ENCODE data around the gene BRSK2. TPM values are rescaled to one million over a fixed set of nuclear protein-coding genes. Genes with fewer than 3 reads are reported as not detected.

BRSK2 gene
- total RNA-seq, 1 donor from 2014 or later = 0.06 TPM

DNA sequence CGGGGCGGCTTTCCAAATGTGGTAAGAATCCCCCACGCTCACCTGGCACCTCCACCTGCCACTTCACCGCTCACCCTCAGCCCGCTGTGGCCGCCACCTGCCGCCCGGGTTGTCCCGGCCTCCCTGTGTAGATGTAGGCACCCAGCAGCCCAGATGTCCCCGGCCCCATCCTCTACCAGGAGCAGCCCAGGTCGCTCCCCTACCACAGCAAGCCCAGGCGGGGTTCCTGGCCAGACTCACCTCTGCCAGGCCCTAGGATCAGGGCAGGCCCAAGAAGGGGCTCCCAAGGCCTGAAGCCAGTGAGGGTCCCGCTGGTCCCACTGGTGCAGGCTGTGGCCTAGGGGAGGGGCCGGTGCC lies 69.5 kb downstream of the BRSK2 start:
- TF ChIP-seq, protein P1, sequence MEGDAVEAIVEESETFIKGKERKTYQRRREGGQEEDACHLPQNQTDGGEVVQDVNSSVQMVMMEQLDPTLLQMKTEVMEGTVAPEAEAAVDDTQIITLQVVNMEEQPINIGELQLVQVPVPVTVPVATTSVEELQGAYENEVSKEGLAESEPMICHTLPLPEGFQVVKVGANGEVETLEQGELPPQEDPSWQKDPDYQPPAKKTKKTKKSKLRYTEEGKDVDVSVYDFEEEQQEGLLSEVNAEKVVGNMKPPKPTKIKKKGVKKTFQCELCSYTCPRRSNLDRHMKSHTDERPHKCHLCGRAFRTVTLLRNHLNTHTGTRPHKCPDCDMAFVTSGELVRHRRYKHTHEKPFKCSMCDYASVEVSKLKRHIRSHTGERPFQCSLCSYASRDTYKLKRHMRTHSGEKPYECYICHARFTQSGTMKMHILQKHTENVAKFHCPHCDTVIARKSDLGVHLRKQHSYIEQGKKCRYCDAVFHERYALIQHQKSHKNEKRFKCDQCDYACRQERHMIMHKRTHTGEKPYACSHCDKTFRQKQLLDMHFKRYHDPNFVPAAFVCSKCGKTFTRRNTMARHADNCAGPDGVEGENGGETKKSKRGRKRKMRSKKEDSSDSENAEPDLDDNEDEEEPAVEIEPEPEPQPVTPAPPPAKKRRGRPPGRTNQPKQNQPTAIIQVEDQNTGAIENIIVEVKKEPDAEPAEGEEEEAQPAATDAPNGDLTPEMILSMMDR (conservative IDR thresholded peaks at IDR 0.05; ENCODE audit: low read depth, low read length) = no peak
- DNase-seq (ENCODE audit: low read depth) = no peak
- no peak overlapping the region for H3K4me3 ChIP-seq (ENCODE audit: low read depth, low read length)

- TF ChIP-seq, protein P1 (conservative IDR thresholded peaks at IDR 0.05; ENCODE audit: low read depth, low read length) = no peak
- DNase-seq (ENCODE audit: low read depth) = no peak
- H3K4me3 ChIP-seq (ENCODE audit: low read depth, low read length) = no peak overlapping the region
Observed at GRCh38 chr11:1459764-1460395, 70.1 kb downstream of the BRSK2 start.

DNA sequence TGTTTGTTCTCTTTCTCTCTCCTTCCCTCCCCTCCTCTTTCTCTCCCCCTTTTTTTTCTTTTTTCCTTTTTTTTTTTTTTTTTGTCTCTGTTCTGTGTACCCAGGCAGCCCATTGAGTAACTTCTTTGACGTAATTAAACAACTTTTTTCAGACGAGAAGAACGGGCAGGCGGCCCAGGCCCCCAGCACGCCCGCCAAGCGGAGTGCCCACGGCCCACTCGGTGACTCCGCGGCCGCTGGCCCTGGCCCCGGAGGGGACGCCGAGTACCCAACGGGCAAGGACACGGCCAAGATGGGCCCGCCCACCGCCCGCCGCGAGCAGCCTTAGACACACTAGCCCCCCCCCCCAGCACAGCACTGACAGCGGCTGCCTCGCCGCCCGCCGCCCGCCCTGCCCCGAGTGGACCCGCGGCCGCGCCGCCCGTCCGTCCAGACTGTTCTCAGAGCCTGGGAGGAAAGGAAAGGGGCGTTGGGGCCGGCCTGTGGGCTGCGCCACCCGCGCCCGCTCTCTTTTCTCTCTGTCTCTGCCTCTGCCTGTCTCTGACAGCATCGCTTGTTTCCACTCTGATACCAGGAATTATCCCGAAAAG lies 70.8 kb downstream of the BRSK2 start:
- TF ChIP-seq, protein P1 (conservative IDR thresholded peaks at IDR 0.05; ENCODE audit: low read depth, low read length) = no peak
- H3K4me3 ChIP-seq (ENCODE audit: low read depth, low read length) = no peak overlapping the region

DNA sequence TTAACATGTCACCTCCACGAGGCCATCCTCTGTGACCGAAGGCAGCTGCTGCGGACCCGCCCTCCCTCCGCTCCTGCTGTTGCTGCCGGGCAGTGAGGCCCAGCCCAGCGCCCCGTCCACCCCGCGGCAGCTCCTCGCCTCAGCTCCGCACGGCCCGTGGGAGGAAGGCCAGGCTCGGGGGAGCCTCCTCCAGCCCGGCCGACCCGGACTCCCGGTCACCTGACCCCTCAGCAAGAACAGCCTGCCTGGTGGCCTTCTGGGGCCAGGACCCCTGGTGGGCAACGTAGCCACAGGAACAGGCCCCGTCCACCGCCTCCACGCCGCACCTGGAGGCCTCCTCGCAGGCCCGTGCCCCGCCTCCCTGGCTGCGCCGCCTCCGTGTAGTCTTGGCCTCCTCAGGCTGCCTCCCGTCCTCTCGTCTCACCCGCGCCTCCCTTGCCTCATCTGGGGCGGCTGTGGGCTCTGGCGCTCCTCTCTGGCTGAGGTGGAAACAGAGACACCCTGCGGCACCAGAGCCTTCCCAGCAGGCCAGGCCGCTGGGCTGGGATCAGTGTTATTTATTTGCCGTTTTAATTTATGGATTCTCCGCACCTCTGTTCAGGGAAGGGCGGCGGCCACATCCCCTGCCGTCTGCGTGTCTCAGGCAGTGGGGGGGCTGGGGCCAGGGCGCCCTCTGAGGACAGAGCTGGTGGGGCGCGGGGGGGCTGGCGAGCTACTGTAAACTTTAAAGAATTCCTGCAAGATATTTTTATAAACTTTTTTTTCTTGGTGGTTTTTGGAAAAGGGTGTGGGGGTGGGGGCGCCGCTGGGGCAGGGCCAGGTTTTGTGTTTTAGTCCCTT lies 71.5 kb downstream of the BRSK2 start:
- TF ChIP-seq, protein P1 (conservative IDR thresholded peaks at IDR 0.05; ENCODE audit: low read depth, low read length) = no peak
- no peak overlapping the region for H3K4me3 ChIP-seq (ENCODE audit: low read depth, low read length)
- no peak for DNase-seq (ENCODE audit: low read depth)

More for the DNA sequence above, 70.8 kb downstream of the BRSK2 start:
- DNase-seq (ENCODE audit: low read depth) = no peak

DNA sequence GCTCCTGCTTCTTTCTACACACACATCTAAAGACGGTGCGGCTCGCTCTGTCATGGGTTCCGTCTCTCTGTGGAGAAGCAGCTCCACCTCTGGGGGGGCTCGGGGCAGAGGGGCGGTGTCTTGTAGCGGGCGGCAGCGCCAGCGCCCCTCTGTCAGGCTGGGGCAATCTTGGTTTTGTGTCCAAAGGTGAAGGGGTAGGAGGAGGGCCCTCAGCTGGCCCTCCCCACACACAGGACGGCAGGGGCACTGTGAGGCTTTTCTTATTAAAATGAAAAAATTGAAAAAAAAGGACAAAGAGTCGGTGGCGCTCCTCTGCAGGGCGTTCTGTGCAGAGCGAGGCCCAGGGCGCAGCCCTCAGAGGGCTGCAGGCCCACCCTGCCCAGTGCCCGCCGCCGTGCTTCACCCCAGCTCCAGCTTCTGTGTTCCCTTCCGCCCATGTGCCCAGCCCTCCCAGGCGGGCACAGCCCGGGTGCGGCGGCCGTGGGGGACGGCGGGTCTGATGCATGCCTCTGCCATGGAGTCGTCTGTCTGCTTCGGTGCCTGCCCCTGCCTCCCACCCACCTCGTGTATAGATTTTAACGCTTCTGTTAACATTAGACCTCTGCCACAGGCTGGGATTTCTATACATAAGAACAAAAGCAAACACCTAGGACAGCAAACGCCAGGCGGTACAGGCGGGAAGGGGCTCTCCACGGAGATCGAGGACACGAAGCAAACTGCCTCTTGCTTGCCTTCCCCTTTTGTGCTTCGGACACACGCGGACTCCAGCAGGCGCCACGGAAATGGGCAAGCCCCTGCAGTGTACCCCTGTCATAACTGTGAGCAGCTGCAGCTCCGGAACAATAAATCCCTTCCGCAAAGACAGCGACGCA lies 72.3 kb downstream of the BRSK2 start:
- no peak for DNase-seq (ENCODE audit: low read depth)
- H3K4me3 ChIP-seq (ENCODE audit: low read depth, low read length) = no peak overlapping the region
- TF ChIP-seq, protein P1 (conservative IDR thresholded peaks at IDR 0.05; ENCODE audit: low read depth, low read length) = no peak

DNA sequence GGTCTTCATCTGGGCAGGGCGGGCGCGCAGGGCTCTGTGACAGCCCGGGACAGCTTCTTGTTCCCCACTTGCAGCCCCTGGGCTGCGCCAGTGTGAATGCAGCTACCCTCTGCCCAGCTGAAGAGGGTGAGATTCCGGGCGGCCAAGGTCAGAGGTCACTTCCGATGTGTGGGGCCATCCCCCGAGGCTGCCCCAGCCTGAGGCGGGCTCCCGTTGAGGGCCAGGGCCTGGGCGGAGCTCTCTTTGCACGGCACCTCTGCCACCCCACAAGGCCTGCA lies 72.9 kb downstream of the BRSK2 start:
- TF ChIP-seq, protein P1 (conservative IDR thresholded peaks at IDR 0.05; ENCODE audit: low read depth, low read length) = no peak
- H3K4me3 ChIP-seq (ENCODE audit: low read depth, low read length) = no peak overlapping the region
- DNase-seq (ENCODE audit: low read depth) = no peak
